ENCODE measurements around the gene AFF4.
A peak's percentile ranks its signal among the peaks of the same experiment; 100 is the strongest.
"Not testable (repeated sequence)": the region's sequence is repeated elsewhere in the genome, so short reads cannot be mapped to it uniquely, and the experiment has no call there.

AFF4 gene, protein sequence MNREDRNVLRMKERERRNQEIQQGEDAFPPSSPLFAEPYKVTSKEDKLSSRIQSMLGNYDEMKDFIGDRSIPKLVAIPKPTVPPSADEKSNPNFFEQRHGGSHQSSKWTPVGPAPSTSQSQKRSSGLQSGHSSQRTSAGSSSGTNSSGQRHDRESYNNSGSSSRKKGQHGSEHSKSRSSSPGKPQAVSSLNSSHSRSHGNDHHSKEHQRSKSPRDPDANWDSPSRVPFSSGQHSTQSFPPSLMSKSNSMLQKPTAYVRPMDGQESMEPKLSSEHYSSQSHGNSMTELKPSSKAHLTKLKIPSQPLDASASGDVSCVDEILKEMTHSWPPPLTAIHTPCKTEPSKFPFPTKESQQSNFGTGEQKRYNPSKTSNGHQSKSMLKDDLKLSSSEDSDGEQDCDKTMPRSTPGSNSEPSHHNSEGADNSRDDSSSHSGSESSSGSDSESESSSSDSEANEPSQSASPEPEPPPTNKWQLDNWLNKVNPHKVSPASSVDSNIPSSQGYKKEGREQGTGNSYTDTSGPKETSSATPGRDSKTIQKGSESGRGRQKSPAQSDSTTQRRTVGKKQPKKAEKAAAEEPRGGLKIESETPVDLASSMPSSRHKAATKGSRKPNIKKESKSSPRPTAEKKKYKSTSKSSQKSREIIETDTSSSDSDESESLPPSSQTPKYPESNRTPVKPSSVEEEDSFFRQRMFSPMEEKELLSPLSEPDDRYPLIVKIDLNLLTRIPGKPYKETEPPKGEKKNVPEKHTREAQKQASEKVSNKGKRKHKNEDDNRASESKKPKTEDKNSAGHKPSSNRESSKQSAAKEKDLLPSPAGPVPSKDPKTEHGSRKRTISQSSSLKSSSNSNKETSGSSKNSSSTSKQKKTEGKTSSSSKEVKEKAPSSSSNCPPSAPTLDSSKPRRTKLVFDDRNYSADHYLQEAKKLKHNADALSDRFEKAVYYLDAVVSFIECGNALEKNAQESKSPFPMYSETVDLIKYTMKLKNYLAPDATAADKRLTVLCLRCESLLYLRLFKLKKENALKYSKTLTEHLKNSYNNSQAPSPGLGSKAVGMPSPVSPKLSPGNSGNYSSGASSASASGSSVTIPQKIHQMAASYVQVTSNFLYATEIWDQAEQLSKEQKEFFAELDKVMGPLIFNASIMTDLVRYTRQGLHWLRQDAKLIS

DNA sequence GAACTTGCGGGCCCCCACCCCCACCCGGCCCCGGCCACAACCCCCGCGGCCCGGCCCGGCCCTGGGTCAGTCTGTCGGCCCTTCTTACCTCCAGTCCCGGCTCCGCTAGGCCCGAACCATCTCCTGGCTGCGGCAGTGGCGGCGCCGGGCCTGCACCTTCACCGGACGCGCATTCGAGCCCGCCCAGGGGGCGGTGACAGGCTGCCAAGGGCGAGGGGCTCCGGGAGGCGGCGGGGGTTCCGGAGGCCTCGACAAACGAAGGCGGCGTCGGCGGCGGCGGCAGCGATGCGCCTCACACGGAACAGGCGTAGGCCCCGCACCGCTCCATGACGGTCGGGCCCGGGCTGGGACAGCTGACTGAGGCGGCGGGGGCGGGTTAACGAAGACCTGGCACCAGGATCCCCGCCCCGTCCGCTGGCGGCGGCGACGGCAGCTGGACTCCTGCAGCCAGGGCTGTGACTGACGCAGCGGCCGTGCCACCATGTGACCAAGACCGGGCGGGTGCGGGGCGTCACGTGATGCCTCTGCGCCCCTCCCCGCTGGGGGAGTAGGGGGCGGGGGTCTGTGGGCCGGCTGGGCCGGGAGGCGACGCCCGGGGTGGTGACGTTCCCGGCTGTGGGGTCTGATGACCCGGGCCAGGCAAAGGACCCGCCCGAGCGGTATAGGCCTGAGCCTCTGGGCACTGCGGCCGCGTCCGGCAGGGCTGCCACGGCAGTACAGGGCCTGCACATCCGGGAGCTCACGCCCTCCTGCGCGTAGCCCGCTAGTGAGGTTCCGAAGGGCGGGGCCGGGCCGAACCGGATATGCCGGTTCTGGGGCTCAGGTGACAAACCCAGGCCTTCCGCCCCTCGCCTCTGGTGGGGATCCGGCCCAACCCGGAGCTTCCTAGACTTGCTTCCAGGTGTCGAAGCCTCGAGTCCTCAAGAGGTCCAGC, at the start of gene AFF4:
AFF4 (minus strand) TSS at position 464 of the 934 bp plus-strand sequence. CDS start 26,445 bp downstream, outside the sequence.
- DNase-seq (ENCODE audit: low read depth) = peak; percentile 75

DNA sequence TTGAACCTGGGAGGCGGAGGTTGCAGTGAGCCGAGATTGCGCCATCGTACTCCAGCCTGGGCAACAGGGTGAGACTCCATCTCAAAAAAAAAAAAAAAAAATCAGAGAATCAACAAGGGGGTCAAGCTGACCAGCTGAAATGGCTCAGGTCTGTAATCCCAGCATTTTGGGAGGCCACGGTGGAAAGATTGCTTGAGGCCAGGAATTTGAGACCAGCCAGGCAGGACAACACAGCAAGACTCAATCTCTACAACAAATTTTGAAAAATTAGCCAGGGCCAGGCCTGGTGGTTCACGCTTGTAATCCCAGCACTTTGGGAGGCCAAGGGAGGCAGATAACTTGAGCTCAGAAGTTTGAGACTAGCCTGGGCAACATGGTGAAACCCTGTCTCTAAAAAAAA, 45.0 kb upstream of the AFF4 start:
- not testable (repeated sequence) for DNase-seq (ENCODE audit: low read depth)

DNA sequence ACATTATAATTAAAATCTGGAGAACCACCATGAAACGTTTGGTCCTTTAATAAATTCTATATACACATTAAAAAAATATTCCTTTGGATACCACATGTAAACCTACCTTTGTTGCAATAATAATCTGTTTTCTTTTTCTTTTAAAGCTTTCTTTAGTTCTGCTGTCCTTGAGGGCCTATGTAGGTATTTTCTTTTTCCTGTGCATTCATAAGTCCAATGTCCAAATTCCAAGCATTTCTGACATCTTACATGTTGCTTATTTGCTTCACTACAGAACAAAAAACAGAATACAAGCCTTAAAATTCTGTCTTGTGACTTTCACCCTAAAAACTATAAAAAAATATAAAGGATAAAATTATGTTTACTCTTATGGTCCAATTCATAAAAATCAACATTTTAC, 43.2 kb upstream of the AFF4 start:
- DNase-seq (ENCODE audit: low read depth) = no peak

DNA sequence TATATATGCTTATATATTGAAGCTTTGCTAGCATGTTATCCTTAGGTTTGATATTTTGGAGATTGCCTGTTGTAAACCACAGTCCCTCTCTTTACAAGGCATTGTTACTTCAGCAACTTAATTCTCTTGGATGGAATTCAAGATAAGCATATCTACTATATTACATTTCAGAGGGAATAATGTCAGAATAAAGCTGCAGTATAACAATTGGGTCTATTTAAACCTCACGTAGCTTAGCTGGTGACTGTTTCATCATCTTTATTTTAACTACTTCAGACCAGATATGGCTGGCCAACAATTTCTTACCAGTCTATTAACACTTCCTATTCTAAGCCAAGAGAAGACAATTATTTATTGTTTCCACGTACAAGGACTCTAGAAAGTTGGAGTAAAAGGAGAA, 35.8 kb upstream of the AFF4 start:
- no peak for DNase-seq (ENCODE audit: low read depth)

DNA sequence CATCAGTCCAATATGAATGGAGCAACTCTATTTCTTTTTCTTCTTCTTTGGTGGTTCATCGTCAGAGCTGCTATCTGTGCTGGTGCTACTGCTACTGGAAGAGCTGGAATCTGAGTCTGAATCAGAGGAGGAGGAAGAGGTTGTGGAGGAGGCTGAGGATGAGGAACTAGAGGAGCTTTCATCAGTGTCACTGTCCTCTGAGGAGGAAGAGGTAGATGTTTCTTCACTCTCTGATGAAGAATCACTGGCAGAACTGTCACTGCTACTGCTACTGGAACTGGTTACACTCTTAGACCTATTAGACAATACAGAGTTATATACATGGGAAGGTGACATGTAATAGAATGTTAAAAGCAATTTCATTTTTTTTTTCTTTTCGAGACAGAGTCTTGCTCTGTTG, 35.1 kb upstream of the AFF4 start:
- DNase-seq (ENCODE audit: low read depth) = no peak

DNA sequence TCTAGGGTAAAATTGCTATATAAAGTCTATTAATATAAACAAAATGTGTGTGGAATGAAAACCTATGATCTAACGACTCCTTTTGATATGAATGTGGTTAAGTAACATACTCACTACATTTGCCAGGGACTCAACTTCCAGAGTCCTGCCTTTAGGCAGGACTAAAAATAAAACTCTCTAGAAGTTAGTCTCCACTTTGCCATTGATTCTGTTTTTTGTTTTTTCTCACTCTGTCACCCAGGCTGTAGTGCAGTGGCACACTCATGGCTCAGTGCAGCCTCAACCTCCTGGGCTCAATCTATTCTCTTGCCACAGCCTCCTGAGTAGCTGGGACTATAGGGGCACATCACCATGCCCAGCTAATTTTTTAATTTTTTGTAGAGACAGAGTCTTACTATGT, 32.9 kb upstream of the AFF4 start:
- DNase-seq (ENCODE audit: low read depth) = no peak

DNA sequence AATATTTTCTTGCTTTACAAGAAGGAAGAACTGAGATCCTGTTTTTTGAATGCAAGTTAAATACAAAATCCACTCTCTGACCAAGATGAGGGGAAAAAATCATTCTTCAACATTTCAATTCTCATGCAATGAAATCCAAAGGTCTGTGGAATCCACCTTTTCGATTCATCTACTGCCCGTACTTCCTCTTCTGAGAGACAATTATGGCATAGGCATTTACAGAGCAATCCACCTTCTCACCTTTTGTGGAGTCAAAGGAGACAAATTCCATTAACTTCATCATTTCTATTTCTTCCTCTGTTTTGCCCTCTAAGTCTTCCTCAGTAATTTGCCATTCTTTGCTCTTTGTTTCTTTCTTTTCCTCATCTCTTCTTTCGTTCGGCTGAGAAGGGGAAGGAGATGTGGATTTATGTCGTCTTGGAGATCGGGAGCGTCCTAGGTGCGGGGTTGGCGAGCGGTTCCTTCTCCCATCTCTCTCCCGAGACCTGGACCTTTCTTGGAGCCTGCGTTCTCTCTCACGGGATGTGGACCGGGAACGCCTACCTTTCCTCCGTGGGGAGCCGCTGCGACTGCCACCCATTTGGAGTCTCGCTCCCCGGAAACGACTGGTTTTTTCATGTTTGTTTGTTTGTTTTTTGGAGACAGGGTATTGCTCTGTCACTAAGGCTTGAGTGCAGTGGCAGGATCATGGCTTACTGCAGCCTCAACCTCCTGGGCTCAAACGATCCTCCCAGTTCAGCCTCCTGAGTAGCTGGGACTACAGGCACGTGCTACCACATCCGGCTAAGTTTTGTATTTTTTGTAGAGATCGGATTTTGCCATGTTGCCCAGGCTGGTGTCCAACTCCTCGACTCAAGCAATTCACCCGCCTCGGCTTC, 24.3 kb upstream of the AFF4 start:
- no peak for DNase-seq (ENCODE audit: low read depth)

DNA sequence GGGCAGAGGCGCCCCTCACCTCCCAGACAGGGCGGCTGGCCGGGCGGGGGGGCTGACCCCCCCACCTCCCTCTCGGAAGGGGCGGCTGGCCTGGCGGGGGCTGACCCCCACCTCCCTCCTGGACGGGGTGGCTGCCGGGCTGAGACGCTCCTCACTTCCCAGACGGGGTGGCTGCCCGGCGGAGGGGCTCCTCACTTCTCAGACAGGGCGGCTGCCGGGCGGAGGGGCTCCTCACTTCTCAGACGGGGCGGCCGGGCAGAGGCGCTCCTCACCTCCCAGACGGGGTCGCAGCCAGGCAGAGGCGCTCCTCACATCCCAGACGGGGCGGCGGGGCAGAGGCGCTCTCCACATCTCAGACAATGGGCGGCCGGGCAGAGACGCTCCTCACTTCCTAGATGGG, 19.5 kb upstream of the AFF4 start:
- not testable (repeated sequence) for DNase-seq (ENCODE audit: low read depth)

DNA sequence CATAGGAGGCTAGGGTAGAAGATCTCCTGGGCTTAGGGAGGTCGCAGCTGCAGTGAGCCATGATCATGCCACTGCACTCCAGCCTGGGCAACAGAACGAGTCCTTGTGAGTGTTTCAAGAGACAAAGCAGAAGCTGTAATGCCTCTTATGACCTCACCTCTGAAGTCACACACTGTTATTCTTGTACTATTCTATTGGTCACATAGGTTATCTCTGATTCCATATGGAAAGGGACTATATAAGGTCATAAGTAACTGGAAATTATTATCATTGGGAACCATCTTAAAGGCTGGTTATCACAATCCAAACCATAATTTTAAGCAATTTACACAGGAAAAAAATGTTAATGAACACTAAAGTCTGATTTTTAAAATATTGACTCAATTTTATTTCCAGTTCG, 17.9 kb upstream of the AFF4 start:
- no peak for DNase-seq (ENCODE audit: low read depth)

DNA sequence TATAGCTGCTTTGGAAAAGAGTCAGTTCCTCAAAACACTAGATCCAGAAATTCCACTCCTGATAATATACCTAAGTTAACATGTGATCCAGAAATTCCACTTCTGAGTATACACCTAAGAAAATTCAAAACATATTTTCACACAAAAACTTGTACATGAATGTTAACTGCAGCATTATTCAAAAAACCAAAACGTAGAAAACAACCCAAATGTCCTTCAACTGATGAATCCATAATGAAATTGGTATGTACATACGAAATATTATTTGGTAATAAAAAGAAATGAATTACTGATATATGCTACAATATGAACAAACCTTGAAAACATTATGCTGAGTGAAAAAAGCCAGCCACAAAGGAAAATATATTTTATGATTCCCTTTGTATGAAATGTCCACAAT, 16.5 kb upstream of the AFF4 start:
- no peak for DNase-seq (ENCODE audit: low read depth)

DNA sequence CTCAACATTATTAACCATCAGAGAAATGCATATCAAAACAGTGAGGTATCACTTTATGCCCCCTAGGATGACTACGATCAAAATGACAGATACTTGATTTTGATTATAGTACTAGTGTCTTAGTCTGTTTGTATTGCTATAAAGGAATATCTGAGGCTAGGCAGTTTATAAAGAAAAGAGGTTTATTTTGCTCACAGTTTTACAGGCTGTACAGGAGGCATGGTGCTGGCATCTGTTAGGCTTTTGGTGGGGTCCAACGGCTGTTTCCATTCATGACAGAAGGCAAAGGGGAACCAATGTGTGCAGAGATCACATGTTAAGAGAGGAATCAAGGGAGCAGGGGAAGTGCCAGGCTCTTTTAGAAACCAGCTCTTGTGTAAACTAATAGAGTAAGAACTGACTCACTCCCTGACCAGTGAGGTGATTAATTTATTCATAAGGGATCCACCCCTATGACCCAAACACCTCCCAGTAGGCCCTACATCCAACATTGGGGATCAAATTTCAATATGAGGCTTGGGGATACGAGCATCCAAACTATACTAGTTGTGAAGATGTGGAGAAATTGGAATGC, 16.0 kb upstream of the AFF4 start:
- no peak for DNase-seq (ENCODE audit: low read depth)

DNA sequence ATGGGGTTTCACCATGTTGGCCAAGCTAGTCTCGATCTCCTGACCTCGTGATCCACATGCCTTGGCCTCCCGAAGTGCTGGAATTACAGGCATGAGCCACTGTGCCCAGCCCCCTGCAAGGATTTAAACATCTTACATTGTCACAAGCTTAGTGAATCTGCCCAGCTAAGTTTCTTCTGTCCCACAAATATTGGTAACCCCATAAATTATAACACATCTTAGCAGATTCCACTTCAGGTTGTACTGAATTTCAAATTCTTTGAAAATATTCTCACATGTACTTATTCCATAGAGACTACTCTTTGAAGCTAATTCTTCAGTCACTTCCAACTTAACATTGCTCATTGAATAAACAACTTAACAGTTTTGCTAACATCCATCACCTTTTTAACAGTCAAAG, 13.4 kb upstream of the AFF4 start:
- no peak for DNase-seq (ENCODE audit: low read depth)

DNA sequence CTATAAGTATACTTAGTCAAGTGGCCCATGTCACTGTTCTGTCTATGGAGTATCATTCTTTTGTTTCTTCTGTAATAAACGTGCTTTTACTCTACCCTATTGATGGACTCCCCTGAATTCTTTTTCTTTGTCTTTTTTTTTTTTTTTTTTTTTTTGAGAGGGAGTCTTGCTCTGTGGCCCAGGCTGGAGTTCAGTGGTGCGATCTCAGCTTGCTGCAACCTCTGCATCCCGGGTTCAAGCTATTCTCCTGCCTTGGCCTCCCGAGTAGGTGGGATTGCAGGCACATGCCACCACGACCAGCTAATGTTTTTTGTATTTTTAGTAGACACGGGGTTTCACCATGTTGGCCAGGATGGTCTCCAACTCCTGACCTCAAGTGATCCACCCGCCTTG, 9.0 kb upstream of the AFF4 start:
- DNase-seq (ENCODE audit: low read depth) = not testable (repeated sequence)

DNA sequence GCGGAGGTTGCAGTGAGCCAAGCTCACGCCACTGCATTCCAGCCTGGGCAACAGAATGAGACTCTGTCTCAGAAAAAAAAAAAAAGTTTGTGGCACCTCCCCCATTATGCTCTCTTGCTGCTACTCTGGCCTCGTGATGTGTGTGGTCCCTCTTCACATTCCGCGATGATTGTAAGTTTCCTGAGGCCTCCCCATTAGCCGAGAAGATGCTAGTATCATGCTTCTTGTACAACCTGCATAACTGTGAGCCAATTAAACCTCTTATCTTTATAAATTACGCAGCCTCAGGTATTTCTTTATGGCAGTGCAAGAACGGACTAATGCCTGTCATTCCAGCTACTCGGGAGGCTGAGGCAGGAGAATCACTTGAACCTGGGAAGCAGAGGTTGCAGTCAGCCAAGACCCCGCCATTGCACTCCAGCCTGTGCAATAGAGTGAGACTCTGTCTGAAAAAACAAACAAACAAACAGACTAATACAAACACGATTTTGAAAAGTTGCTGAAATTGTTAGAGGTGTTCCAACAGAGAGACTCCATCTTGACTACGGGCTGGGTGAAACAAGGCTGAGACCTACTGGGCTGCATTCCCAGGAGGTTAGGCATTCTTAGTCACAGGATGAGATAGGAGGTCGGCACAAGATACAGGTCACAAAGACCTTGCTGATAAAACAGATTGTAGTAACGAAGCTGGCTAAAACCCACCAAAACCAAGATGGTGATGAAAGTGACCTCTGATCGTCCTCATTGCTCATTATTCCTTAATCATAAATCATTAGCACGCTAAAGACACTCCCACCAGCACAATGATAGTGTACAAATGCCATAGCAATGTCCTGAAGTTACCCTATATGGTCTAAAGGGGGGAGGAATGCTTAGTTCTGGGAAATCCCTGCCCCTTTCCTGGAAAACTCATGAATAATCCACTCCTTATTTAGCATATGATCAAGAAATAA, 8.3 kb upstream of the AFF4 start:
- DNase-seq (ENCODE audit: low read depth) = no peak

DNA sequence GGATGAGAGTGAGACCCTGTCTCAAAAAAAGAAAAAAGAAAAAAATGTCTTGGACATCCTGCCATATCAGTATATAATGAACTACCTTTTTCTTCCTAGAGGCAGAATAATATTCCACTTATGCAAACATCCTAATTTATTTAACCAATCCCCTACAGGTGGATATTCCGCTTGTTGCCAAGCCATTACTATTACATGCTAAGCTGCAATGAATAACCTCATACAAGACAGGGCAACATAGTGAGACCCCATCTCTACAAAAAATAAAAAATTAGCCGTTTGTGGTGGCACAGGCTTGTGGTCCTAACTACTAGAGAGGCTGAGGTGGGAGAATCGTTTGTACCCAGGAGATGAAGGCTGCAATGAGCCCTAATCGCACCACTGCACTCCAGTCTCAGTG, 1.7 kb upstream of the AFF4 start:
- DNase-seq (ENCODE audit: low read depth) = no peak

DNA sequence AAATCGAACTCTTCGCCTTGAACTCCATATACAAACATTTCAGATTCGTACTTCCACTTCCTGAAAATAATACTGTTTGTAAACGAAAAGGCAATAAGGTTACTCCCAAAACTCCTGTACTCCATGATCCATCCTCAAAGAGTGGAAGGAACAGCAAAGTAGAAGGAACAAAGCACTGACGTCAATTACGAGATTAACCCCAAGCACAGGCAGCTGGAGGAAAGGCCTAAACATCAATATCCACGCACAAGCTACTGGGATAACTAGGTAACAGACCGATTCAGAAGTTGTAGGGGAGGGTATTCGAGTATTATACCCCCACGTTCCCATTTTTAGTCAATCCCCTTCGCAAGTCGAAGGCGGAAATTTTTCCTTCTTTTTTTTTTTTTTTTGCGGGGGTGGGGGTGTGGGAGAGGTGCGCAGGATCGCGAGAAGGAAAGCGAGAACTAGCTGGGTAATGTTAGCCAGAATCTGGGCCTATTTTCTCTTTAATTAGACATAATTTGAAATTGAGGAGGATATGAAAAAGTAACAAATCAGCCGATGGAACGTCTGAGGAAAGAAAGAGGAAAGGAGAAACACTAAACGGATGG, 909 bp downstream of the AFF4 start:
- no peak for DNase-seq (ENCODE audit: low read depth)

DNA sequence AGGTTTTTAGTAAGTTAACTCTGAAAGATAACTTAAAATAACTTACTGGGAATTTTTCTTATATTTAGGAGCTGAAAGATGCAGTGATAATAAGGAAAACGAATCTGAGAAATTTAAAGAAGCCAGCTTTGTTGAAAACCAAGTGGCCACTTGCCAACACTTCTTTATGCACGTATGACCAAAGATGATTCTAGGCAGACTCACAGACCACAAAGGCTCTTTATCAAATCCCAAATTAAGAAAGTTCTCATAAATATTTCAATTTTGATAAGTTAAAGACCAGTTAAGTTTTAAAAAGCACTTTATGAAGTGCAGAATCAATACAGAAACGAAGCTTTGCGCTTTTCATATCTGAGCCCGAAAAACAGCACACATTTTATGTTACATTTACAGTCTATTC, 1.5 kb downstream of the AFF4 start:
- no peak for DNase-seq (ENCODE audit: low read depth)

DNA sequence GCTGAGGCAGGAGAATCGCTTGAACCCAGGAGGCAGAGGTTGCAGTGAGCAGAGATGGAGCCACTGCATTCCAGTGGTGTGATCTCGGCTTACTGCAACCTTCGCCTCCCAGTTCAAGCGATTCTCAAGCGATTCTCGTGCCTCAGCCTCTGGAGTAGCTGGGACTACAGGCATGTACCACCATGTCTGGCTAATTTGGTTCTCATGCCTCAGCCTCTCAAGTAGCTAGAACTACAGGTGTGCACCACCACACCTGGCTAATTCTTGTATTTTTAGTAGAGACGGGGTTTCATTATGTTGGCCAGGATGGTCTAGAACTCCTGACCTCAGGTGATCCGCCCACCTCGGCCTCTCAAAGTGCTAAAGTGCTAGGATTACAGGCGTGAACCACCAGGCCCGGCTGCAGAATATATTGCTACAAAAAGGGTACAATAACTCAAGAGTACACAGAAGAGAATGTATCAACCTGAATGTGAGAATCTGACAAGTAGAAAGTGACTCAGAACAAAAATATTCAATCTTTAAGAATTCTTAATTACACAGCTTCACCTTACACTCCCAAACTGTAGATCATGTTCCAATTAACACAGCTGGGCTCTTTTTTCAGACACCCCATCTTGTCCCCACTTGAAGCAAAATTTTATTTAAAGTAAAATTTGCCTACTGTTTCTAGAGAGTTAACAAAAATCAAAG, 2.2 kb downstream of the AFF4 start:
- not testable (repeated sequence) for DNase-seq (ENCODE audit: low read depth)

Measured in stimulated activated CD8-positive, alpha-beta memory T cell treated with anti-CD3 and anti-CD28 coated beads, Interleukin-12 subunit alpha, Interleukin-12 subunit beta, amount 100 ng/mL, for 1 hour (primary cell).